ENCODE results near the gene CNN2. TPM values are rescaled to one million over a fixed set of nuclear protein-coding genes. Genes with fewer than 3 reads are reported as not detected.
A peak's percentile ranks its signal among the peaks of the same experiment; 100 is the strongest.

CNN2 gene
- total RNA-seq, 1 experiment from 2014 or later = 196 TPM

DNA sequence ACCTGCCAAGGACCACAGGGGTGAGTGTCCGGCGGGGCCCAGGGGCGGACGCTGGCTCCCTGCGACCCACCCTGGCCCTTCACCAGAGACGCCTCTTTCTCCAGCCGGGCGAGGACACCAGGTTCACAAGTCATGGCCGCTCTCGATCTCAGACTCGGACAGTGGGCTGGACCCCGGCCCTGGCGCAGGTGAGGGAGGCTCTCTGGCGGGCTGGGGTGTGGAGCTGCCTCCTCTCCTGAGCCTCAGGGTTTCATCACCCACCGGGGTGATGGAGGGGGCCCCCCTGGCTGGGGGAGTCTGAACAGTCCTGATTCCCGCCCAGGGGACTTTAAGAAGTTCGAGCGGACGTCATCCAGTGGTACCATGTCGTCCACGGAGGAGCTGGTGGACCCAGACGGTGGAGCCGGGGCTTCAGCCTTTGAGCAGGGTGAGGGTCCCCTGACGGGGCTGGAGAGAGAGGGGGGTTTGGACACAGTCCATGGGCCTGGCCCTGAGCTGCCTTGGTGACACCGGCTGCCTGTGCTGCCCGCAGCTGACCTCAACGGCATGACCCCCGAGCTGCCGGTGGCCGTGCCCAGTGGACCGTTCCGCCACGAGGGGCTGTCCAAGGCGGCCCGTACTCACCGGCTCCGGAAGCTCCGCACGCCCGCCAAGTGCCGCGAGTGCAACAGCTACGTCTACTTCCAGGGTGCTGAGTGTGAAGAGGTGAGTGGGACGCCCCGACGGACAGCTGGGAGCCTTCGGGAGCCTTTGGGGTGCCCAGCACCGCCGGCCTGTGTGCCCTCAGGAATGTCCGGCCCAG, 54.2 kb downstream of the CNN2 start:
- DNase-seq (ENCODE audit: low read depth) = no peak

- no peak for DNase-seq (ENCODE audit: low read depth)
These were observed 55.1 kb downstream of the CNN2 start for GRCh38 chr19:1081301-1082164.

DNA sequence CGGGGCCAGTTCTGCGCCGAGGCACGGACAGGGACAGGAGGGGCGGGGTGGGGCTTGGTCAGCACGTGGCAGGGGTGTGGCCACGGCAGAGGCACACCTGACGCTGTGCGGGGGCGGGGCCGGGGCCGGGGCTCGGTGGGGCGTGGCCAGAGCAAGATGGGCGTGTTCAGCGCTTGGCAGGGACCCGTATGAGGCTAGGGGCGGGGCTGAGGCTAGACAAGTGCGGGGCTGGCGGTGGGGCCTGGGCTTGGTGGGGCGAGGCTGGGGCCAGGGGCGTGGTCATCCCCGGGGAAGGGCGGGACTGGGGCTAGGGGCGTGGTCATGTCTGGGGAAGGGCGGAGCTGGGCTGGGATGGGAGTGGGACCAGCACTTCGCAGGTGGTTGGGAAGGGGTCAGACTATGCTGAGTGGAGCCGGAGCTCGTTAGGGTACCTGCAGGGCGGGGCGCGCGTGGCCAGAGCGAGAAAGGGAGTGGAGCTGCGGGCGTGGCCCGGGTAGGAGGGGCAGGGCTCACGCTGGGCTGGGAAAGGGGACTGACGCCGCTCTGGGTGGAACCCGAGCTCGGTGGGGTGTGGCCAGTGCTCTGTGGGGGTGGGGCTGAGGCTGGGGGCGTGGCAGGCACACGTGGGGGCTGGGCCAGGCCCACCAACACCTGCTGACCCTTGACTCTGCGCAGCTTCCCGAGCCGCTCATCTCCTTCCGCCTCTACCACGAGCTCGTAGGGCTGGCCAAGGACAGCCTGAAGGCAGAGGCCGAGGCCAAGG, 55.9 kb downstream of the CNN2 start:
- no peak for DNase-seq (ENCODE audit: low read depth)

- DNase-seq (ENCODE audit: low read depth) = no peak
These were observed 56.8 kb downstream of the CNN2 start for GRCh38 chr19:1082928-1083816.

- no peak for DNase-seq (ENCODE audit: low read depth)
These were observed 57.8 kb downstream of the CNN2 start for GRCh38 chr19:1084024-1084868.

GRCh38 chr19:1085053-1085658, 58.7 kb downstream of the CNN2 start:
- no peak for DNase-seq (ENCODE audit: low read depth)

- DNase-seq (ENCODE audit: low read depth) = no peak
These were observed 59.5 kb downstream of the CNN2 start for GRCh38 chr19:1085676-1086442.

GRCh38 chr19:1086613-1087012, 60.2 kb downstream of the CNN2 start:
- no peak for DNase-seq (ENCODE audit: low read depth)

DNA sequence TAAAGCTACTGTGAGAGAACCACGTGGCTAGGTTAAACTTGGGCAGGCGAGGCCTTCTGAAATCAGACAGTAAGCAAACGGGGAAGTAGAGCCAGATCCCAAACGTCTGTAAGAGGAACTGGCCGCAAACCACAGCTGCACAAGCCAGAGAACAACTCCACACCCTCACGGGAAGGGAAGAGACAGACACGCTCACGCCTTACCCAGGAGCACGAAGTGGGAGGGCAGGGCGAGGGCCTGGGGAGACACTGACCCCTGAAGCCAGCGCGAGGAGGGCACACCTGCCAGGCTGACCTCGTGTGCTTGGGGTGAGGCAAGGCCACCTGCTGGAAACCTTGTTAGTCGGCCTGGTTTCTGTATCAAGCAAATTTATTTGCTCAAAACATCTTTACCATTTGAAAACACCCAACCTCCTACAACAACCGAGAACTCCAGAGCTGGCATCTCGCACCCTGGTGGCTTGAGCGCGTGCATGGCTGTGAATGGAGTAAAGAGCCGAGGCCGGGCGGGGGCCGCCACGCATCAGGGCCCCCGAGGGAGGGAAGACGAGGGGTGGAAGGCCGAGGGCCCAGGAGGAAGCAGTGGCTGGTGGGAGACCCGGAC, 61.5 kb downstream of the CNN2 start:
- no peak for DNase-seq (ENCODE audit: low read depth)

GRCh38 chr19:1088416-1089010, 62.1 kb downstream of the CNN2 start:
- DNase-seq (ENCODE audit: low read depth) = no peak

Small RNA genes within 50 kb of the gene (small RNA-seq; reads per million reads assigned to genes)
- gene RNU6-2 = 0.27 reads per million, percentile 24 among the genes with 10 or more reads in this experiment

Other genes with a start within 250 kb of the CNN2 start
- gene PTBP1, start 229.2 kb upstream of the CNN2 start, total RNA-seq (2014; rRNA removed; shearing (Covaris generic)) = 276 and 447 TPM in 2 replicates
- 0.30 TPM in 1 of 2 replicates, not detected in the other for gene PLPPR3, start 204.7 kb upstream of the CNN2 start, total RNA-seq (2014; rRNA removed; shearing (Covaris generic))
- gene AZU1, start 198.8 kb upstream of the CNN2 start, total RNA-seq (2014; rRNA removed; shearing (Covaris generic)) = not detected in 2 replicates
- not detected in 2 replicates for gene PRTN3, start 185.6 kb upstream of the CNN2 start, total RNA-seq (2014; rRNA removed; shearing (Covaris generic))
- gene ELANE, start 174.3 kb upstream of the CNN2 start, total RNA-seq (2014; rRNA removed; shearing (Covaris generic)) = not detected in 2 replicates
- gene CFD, start 166.9 kb upstream of the CNN2 start, total RNA-seq (2014; rRNA removed; shearing (Covaris generic)) = not detected in 2 replicates
- 18.1 and 20.8 TPM in 2 replicates for gene MED16, start 133.4 kb upstream of the CNN2 start, total RNA-seq (2014; rRNA removed; shearing (Covaris generic))
- gene RNU6-9, start 133.1 kb upstream of the CNN2 start, total RNA-seq (2014; rRNA removed; shearing (Covaris generic)) = not detected in 2 replicates
- 32.2 and 42.2 TPM in 2 replicates for gene R3HDM4, start 113.4 kb upstream of the CNN2 start, total RNA-seq (2014; rRNA removed; shearing (Covaris generic))
- gene KISS1R, start 109.3 kb upstream of the CNN2 start, total RNA-seq (2014; rRNA removed; shearing (Covaris generic)) = not detected in 2 replicates
- 4.3 and 8.0 TPM in 2 replicates for gene ARID3A, start 100.6 kb upstream of the CNN2 start, total RNA-seq (2014; rRNA removed; shearing (Covaris generic))
- 197 and 221 TPM in 2 replicates for gene WDR18, start 42.3 kb upstream of the CNN2 start, total RNA-seq (2014; rRNA removed; shearing (Covaris generic))
- 0.03 TPM in 1 of 2 replicates, not detected in the other for gene GRIN3B, start 26.2 kb upstream of the CNN2 start, total RNA-seq (2014; rRNA removed; shearing (Covaris generic))
- 127 and 130 TPM in 2 replicates for gene TMEM259, start 5.5 kb upstream of the CNN2 start, total RNA-seq (2014; rRNA removed; shearing (Covaris generic))
- not detected in 2 replicates for gene RNU6-2, start 5.1 kb upstream of the CNN2 start, total RNA-seq (2014; rRNA removed; shearing (Covaris generic))
- gene ABCA7, start 13.5 kb downstream of the CNN2 start, total RNA-seq (2014; rRNA removed; shearing (Covaris generic)) = 2.0 and 3.0 TPM in 2 replicates
- 1.4 TPM in 2 replicates for gene ARHGAP45, start 40.6 kb downstream of the CNN2 start, total RNA-seq (2014; rRNA removed; shearing (Covaris generic))
- 231 and 271 TPM in 2 replicates for gene POLR2E, start 68.8 kb downstream of the CNN2 start, total RNA-seq (2014; rRNA removed; shearing (Covaris generic))
- 221 and 243 TPM in 2 replicates for gene GPX4, start 77.4 kb downstream of the CNN2 start, total RNA-seq (2014; rRNA removed; shearing (Covaris generic))
- gene SBNO2, start 147.7 kb downstream of the CNN2 start, total RNA-seq (2014; rRNA removed; shearing (Covaris generic)) = 28.2 and 31.7 TPM in 2 replicates
- 77.2 and 77.7 TPM in 2 replicates for gene STK11, start 179.2 kb downstream of the CNN2 start, total RNA-seq (2014; rRNA removed; shearing (Covaris generic))
- 3.1 and 3.2 TPM in 2 replicates for gene CBARP, start 211.4 kb downstream of the CNN2 start, total RNA-seq (2014; rRNA removed; shearing (Covaris generic))
- 55.4 and 127 TPM in 2 replicates for gene ATP5F1D, start 215.1 kb downstream of the CNN2 start, total RNA-seq (2014; rRNA removed; shearing (Covaris generic))
- 10.1 and 11.2 TPM in 2 replicates for gene MIDN, start 222.0 kb downstream of the CNN2 start, total RNA-seq (2014; rRNA removed; shearing (Covaris generic))
- 170 and 219 TPM in 2 replicates for gene CIRBP, start 242.7 kb downstream of the CNN2 start, total RNA-seq (2014; rRNA removed; shearing (Covaris generic))
- gene FAM174C, start 248.9 kb downstream of the CNN2 start, total RNA-seq (2014; rRNA removed; shearing (Covaris generic)) = 53.1 and 58.1 TPM in 2 replicates

Data from HT1080 (cell line).